Erythroblast (primary cell): ENCODE results near the gene ZDHHC6.

Experiments used
- GATA1 ChIP-seq: IDR thresholded peaks from 2 replicates; pipeline ENCODE4 v1.6.1; 2011; ENCODE audit warnings: low read depth, mild to moderate bottlenecking, control low read depth, low read length, moderate library complexity
- POLR2A ChIP-seq: IDR thresholded peaks from 2 replicates; pipeline ENCODE4 v1.6.1; 2011; ENCODE audit warnings: mild to moderate bottlenecking, low read length

DNA sequence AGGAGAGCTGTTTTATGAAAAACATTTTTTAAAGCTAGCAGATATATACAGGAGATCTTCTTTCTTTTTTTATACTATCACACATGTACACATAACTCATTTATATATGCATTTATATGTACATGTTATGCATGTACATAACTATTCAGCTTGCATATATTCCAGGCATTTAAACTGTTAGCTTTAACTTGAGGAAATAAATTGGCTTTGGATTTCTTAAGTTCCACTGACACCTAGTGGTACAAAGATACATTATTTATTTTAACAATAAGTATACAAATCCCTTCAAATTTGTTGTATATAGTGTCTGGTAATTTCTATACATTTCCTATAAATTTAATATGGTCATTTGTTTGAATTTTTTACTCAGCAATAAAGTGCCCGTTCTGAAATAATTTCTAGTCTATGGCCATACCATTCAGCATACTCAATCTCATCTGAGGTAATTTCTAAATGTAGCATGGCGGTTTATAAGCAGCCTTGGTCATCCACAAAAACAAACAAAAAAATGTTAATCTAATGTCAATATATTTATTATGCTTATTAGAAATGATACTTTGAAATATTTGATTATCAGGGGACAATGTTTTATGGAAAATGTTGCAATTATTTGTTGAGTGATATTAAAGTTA, 11.6 kb downstream of the ZDHHC6 start:
- TF ChIP-seq GATA1 (no peak), POLR2A (no peak)
